DMS 273 treated with DMSO at 0.1 percent for 48 hours (cell line): ENCODE results near the gene ZNG1F.
"Not testable (repeated sequence)": the region's sequence is repeated elsewhere in the genome, so short reads cannot be mapped to it uniquely, and the experiment has no call there.

Experiments used
- DNase-seq: peaks from one replicate; lab custom pipeline; 2025; lab: John Stamatoyannopoulos, UW

The ZNG1F gene

DNA sequence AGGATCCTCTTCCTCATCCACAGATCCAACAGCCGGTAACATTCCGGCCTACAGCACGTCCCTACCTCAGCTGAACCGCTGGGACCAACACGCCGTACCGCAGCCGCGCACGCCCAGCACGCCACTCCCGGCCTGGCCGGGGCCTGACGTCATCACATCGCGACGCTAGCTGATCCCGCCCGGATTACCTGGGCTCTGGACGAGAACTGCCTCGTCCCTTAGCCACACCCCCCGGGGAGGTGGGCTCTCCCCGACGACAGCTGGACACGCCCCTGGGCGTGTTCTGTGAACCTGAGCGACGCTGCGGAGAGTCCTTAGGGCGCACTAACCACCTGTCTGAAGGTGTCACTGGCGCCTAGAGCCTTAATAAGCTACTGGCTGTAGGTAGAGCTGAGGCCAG lies at the start of gene ZNG1F:
ZNG1F (minus strand) TSS at position 101 of the 400 bp plus-strand sequence; CDS start at position 42, 59 bp downstream.
- DNase-seq = not testable (repeated sequence)

DNA sequence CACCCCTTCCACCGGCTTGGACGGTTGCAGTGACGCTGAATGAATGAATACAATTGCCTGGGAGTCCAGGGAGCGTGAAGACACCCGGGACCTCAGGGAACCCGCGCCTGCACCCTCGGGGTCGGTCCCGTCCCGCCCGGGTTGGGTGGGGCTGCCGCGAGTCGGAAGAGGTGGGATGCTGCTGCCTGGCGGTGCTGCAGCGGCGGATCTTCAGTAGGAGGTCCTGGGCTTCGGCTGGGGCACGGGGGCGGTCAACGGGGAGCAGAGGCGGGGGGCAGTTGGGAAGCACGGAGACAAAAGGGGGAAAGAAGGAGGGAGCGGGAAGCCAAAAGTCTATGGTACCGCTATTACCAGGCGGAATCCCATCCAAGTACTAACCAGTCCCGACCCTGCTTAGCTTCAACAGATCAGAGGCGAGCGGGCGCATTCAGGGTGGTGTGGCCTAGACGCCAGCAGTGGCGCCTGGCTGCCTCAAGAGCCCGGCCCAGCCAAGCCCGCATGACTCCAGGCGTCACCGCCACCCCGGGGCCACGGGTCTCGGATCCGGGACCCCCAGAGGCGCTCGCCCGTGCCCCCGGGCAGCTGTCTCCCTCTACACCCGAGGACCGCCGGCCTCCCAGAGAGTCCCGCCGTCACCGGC lies 48.1 kb upstream of the ZNG1F start:
- DNase-seq = not testable (repeated sequence)

DNA sequence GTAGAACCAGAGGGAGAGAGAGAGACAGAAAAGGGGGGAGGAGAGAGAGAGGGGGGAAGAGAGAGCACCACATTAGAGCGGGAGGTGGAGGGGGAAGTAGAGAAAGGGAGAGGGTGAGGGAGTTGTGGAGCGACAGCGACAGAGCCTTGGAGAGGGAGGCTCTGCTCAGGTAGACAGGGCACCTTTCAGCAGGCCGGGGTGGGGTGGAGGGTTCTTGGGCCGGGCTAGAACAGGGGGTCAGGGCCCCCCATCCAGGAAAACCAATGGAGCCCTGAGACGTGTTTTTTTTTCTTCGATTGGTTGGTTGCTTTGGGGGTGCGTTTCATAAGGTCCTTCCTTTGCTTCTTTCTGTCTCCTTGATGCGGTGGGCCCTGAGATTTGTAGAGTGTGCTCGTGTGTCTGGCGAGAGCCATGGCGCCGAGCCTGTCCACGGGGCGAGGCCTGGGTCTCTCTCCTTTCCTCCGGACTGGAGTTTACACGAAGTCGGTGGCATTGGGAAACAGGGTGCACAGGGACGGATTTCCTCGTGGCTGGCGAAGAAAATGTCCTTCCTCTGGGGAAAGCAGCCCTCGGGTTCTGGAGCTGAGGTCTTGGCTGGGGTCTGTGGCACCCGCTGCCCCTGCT lies 47.5 kb upstream of the ZNG1F start:
- not testable (repeated sequence) for DNase-seq

DNA sequence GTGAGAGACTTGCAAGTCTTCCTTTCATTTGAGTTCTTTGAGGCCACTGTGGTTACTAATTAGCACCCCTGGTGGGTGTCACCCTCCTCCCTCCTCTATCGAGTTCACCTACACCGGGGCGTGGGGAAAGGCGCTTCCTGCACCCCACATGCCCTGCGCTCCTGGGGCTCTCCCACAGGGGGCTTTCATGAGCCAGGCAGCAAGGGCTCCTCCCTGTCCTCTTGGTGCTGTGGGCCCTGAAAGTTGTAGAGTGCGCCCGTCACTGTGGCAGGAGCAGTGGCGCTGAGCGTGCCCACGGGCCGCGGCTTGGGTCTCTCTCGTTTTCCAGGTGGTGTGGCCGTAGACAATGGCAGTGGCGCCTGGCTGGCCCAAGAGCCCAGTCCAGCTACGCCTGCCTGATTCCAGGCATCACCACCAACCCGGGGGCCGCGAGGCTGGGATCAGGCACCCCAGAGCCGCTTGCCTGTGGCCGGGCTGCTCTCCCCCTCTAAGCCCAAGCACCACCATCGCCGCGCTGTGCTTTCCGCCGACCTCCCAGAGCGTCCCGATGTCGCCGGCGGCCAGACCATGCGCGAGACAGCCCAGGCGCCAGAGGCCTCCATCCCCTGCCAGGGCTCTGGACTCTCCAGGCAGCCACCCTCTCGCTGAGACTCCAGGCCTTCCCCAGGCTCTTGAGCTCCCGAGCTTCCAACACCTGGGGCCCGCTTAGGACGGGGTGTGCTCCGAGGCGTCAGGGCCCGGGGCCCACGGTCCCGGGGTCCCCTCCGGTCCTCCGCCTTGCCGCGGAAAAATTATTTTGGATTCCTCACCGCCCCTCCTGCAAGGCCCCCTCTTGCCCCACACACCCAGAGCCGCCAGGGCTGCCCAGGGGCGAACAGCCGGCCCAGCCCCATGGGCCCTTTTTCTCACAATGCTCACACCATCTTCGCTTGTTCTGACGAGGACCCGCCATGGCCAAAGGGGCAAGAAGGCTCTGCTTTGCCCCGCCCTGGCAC lies 46.0 kb upstream of the ZNG1F start:
- DNase-seq = not testable (repeated sequence)

DNA sequence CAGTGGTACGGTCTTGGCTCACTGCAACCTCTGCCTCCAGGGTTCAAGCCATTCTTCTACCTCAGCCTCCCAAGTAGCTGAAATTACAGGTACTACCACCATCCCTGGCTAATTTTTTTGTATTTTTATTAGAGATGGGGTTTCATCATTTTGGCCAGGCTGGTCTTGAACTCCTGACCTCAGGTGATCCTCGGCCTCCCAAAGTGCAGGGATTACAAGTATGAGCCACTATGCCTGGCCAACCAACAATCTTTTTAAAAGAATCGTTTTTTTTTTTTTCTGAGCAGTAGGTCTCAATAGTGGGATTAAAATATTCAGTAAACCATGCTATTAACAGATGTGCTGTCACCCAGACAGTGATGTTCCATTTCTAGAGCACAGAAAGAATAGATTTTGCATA lies 45.1 kb upstream of the ZNG1F start:
- DNase-seq = not testable (repeated sequence)

DNA sequence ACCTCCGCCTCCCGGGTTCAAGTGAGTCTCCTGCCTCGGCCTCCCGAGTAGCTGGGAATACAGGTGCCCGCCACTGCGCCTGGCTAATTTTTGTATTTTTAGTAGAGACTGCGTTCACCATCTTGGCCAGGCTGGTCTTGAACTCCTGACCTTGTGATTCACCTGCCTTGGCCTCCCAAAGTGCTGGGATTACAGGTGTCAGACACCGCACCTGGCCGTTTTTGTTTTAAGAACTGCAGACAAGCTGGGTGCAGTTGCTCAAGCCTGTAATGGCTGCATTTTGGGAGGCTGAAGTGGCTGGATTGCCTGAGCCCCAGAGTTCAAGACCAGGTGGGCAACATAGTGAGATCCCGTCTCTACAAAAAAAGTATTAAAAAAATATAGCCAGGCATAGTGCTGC lies 43.2 kb upstream of the ZNG1F start:
- DNase-seq = not testable (repeated sequence)

DNA sequence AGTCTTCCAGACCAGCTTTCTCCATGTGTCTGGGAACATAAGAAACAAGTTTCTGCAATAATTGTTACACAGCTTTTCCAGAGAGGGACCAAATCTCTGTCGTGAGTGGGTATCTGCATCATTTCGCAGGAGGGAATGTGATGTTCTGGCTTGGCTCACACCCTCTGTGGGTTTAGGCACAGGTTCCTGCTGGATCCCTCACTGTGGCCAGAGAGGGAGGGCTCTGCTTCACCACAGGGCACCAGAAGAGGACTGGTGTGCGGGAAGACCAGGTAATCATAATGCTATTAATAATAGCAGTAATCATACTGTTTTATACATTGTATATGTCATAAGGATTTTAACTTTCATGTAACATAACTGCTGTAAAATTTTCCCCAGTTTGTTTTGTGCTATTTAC lies 41.3 kb upstream of the ZNG1F start:
- DNase-seq = not testable (repeated sequence)

DNA sequence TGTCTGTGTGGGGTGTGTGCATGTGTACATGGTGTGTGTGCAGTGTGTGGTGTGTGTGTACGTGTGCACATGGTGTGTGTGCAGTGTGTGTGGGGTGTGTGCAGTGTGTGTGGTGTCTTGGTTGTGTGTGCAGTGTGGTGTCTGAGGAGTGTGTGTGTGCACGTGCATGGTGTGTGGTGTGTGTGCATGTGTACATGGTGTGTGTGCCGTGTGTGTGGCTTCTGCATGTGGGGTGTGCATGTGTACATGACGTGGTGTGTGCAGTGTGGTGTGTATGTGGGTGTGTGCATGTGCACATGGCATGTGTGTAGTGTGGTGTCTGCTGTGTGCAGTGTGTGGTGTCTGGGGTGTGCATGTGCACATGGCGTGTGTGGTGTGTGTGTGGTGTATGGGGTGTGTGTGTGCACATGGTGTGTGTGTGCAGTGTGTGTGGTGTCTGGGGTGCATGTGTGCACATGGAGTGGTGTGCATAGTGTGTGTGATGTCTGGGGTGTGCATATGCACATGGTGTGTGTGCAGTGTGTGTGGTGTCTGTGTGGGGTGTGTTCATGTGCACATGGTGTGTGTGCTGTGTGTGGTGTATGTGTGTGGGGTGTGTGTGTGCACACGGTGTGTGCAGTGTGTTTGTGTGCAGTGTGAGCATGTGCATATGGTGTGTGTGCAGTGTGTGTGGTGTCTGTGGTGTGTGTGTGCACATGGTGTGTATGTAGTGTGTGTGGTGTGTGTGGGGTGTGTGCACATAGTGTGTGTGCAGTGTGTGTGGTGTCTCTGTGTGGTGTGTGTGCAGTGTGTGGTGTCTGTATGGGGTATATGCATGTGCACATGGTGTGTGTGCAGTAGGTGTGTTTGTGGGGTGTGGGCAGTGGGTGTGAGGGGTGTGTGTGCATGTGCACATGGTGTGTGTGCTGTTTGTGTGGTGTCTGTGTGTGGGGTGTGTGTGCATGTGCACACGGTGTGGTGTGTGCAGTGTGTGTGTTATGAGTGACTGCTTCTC lies 40.6 kb upstream of the ZNG1F start:
- DNase-seq = no peak

DNA sequence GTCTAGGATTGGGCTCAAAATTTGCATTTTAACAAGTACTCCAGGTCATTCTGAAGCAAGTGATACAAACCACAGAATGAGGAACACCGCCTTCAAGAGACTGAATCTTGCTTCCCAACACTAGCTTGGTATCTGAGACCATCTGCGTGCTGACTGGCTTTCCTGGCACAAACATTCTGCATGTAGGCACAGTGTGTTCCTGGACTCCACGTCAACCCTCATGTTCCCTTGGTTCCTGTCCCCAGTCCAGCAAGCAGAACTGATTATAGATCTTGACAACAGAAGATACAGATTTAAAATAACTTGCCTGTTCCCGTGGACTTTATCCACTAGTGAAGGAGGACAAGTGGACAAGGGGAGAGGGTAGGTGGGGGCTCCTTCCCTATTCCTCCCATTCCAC lies 30.7 kb upstream of the ZNG1F start:
- DNase-seq = not testable (repeated sequence)

DNA sequence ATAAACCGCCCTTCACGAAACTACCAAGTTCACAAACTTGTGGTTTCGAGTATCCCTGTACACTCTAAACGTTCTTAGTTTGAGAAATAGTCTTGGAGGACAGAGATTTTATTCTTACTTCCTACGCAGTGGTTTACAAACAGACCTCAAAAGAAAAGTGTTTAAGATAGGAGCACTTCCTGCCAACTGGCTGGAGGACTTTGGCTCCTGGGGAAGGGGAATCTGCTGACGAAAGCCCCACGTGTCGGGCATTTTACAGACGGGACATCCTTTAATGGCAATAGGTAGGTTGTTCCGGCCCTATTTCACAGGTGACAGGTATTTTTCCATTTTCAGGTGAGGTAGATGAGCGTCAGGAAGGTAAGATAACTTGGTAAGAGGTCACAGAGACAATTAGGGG lies 678 bp downstream of the ZNG1F start:
- DNase-seq = not testable (repeated sequence)

DNA sequence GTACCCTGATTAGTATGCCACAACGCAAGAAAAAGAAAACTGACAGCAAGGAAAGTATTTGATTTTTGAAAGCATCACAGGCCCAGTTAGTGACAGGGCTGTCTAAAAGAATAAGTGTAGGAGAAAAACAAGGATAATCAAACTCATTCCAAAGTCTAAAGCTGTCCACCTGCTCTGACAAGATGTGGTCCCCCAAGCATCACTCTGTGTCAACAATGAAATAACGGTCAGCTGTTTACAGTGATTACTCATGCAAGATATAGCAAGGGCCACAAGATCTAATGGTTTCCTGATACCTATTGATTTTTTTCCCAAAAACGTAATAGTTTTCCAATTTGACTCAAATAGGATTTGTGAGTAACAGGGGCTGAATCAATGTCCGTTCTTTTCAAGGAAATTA lies 14.1 kb downstream of the ZNG1F start:
- not testable (repeated sequence) for DNase-seq

DNA sequence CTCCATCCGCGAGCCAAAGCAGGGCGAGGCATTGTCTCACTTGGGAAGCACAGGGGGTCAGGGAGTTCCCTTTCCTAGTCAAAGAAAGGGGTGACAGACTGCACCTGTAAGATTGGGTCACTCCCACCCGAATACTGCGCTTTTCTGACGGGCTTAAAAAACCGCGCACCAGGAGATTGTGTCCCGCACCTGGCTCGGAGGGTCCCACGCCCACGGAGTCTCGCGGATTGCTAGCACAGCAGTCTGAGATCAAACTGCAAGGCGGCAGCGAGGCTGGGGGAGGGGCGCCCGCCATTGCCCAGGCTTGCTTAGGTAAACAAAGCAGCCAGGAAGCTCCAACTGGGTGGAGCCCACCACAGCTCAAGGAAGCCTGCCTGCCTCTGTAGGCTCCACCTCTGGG lies 39.0 kb downstream of the ZNG1F start:
- DNase-seq = not testable (repeated sequence)

DNA sequence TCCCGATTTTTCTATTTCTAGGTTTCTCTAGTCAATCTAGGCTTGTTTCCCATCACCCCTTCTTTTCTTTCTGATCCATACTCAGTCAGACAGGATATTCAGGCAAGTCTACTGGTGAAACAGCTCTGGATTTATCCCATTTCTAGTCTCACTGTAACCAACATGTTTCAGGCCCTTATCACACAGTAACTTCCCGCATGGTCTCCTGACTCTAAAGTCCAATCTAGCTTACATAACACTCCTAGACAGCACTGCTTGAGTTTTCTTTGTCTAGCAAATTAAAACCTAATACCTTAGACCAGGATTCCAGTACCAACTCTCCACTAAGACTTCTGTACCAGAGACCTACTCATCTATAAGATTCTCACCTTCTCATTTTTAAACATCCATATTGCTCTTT lies 47.2 kb downstream of the ZNG1F start:
- DNase-seq = not testable (repeated sequence)

DNA sequence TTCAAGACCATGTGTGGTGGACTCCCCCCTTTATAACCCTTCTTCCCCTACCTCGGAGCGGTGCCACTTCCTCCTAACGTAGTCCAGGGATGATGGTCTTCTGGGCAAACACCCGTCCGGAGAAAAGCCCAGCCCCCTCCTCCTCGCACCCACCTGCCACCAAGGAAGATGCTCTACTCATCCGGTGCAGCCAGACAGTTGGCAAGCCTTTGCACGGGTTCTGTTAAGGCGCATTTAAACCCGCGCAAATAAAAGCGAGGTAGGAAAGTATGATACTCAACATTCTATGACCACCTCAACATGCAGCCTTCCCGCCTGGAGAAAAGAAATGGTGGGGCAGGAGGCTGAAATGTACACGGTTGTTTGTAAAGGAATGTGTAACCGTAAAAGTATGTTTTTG lies 60.5 kb downstream of the ZNG1F start, which contains the start of gene FOXD4L6:
FOXD4L6 (minus strand) TSS at position 101 of the 400 bp plus-strand sequence. CDS start 298 bp downstream, outside the sequence.
- DNase-seq = not testable (repeated sequence)

DNA sequence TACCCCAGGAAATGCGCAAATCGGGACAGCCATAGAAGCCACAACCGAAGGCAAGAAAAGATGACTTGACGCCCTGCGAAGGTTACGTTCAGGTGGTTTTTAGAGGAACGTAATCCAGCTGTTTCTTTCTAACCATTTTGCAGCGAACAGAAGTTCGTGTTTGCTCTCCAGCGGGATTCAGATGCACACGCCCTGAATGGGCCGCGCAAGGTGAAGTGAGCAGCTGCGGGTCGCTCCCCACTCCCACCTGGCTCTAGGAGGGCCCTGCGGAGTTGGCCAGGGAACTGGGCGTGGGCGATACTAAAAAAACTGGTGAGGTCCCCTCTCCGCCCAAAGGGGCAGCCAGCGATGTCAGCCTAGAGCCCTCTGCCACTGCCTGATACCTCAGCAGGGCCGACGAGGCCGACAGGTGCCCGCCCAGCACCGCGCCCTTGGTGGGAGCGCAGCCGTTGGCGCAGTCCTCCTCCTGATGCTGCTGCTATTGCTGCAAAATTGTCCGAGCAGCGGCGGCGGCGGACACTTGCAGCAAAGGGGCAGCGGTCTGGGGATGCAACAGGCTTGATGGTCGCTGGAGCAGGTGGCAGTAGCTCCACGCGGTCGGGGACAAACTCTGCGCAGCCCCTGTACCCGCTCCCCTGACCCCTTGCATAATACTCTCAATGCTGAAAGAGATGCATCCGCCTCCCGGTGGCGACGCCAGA lies 62.2 kb downstream of the ZNG1F start:
- DNase-seq = not testable (repeated sequence)

DNA sequence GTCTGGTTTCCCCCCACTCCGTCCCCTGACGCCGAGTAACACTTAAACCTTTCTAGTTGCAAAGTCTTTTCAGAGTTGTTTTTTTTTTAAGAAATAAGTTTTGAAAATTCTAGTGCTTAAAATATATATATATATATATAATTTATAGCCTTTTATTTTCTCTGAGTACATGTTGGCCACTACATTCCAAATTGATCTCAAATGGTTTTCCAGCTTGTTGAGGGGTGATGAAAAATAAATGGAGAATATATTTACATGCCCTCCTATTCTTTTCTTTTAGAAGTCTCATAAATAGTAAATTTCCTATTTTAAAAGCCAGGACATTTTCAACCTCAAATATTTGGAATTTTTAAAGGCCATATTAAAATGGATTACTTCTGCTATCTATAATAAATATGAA lies 63.2 kb downstream of the ZNG1F start:
- not testable (repeated sequence) for DNase-seq

DNA sequence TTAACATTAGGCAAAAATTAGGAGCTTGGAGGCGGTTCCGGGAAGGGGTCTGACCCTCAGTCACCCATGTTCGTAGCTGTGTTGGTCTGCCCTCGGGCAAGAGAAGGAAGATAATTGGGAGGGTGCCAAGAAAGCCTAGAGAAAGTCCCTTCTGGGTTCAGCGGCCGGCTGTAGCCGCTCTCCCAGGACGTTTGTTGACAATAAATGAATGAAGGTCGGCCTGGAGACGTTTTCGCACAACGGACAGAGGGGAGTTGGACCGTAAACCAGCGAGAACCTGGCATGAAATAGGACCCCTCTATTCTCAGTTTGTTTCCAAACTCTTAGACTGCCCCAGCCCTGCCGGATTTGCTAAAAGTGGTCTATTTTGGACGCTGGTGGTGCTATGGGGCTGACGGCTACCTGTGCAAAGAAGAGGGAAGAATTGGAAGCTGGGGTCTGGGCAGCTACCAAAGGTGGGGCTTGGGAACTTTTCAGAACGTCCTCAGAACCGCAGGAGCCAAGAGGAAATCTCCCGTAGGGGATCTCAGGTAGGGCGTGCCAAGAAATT lies 63.9 kb downstream of the ZNG1F start:
- DNase-seq = not testable (repeated sequence)

DNA sequence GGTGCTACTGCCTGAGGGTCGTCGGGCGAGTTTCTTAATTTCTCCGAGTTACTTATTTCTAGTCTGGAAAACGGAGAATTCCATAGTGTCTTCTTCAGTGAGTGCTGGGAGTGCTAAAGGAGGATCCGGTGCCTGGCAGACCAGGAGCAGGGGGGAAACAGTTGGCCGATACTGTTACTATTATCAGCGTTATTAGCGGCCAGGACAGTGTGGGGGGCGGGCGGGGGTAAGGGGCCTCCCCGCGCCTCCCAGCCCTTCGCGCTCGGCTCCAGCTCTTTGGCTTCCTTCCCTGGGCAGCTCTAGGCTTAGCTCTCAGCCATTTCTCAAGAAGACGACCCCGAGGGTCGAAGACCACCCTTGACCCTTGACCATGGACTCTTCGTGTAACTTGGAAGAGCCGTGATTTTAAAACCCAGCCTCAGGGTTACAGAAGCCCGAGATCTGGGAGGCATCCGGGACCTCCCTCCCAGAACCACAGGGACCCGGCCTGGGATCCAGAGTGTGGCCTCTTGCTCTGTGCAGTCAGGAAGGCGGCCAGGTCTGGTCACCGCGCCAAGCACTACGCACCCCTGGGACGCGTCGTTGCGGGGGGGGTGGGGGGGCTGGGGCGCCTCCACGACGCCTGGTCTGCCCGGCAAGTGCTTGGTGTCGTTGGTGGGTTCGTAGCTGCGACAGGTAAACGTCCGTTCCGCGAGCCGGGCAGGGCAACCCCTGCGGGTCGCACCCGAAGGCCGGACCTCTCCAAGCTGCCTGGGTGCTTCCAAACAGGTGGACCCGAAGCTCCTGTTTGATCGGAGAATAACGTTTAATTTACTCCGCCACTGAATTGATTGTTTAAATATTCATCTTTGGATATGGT lies 64.6 kb downstream of the ZNG1F start:
- DNase-seq = not testable (repeated sequence)

DNA sequence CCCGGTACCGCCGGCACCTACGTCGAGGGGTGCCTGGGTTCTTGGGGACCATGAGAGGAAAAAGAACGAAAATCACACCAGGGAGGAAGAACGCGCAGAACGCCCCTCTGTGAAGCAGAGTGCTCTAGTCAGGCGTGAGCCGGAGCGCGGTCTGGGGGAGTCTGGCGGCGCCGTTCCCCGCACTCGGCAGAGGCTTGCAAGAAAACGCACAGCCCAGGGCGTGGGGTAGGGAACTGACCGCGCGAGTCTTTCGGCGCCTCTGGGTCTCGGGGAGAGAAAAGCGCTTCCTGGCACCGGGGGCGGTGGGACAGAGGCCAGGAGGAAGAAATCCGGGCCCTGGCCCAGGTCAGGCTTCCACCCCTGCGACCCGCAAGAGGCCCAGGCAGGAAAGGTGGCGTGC lies 65.3 kb downstream of the ZNG1F start:
- not testable (repeated sequence) for DNase-seq
